ENCODE measurements around the gene SLAMF1. TPM values are rescaled to one million over a fixed set of nuclear protein-coding genes. Genes with fewer than 3 reads are reported as not detected.

SLAMF1 gene
- total RNA-seq, 4 donors from 2014 or later, result 0.09 to 0.26 TPM; not detected in 2

- TF ChIP-seq POLR2A (IDR thresholded peaks at IDR 0.05), result no peak
- TF ChIP-seq CTCF (IDR thresholded peaks at IDR 0.05), result no peak
- intact Hi-C loops (cut with DNase I; ENCODE audit: low total_unique reads), result no loop called here
- no peaks in the 10 kb centered on the region for H3K9me3 ChIP-seq
- H3K4me1 ChIP-seq, result no peaks in the 10 kb centered on the region
- no peak for DNase-seq
- no peaks in the 10 kb centered on the region for H3K36me3 ChIP-seq
- no peak overlapping the region for H3K27ac ChIP-seq
- no peak overlapping the region for H3K4me3 ChIP-seq
- H3K27me3 ChIP-seq, result no peaks in the 10 kb centered on the region
These were observed 64.9 kb downstream of the SLAMF1 start for GRCh38 chr1:160581961-160582360.

- intact Hi-C loops (cut with DNase I; ENCODE audit: low total_unique reads), result no loop called here
- TF ChIP-seq CTCF (IDR thresholded peaks at IDR 0.05), result no peak
- no peak for TF ChIP-seq POLR2A (IDR thresholded peaks at IDR 0.05)
- H3K27me3 ChIP-seq, result no peaks in the 10 kb centered on the region
- H3K4me1 ChIP-seq, result no peaks in the 10 kb centered on the region
- H3K36me3 ChIP-seq, result no peaks in the 10 kb centered on the region
- H3K27ac ChIP-seq, result no peak overlapping the region
- H3K9me3 ChIP-seq, result no peaks in the 10 kb centered on the region
- H3K4me3 ChIP-seq, result no peak overlapping the region
- DNase-seq, result no peak
These were observed 66.5 kb downstream of the SLAMF1 start for GRCh38 chr1:160580221-160580812.

GRCh38 chr1:160579216-160579701, 67.6 kb downstream of the SLAMF1 start, which contains the start of gene CD84:
Gene CD84 (minus strand): TSS chr1:160579496. CDS start chr1:160579437, 59 bp downstream.
- Histone ChIP-seq H3K36me3 (no peaks in the 10 kb centered on the region), H3K4me1 (no peaks in the 10 kb centered on the region), H3K4me3 (peak within 1 kb of the TSS in 1 of 2 donors; percentile 6), H3K27ac (no peak within 1 kb of the TSS), H3K9me3 (no peaks in the 10 kb centered on the region), H3K27me3 (no peaks in the 10 kb centered on the region)
- TF ChIP-seq CTCF (IDR thresholded peaks at IDR 0.05) (no peak), POLR2A (IDR thresholded peaks at IDR 0.05) (no peak)
- intact Hi-C loops (cut with DNase I; ENCODE audit: low total_unique reads), result no loop called here
- DNase-seq, result no peak

GRCh38 chr1:160578525-160579191, 68.2 kb downstream of the SLAMF1 start:
- H3K27me3 ChIP-seq, result no peaks in the 10 kb centered on the region
- no peaks in the 10 kb centered on the region for H3K36me3 ChIP-seq
- no peaks in the 10 kb centered on the region for H3K4me1 ChIP-seq
- TF ChIP-seq POLR2A (IDR thresholded peaks at IDR 0.05) (no peak), CTCF (IDR thresholded peaks at IDR 0.05) (no peak)
- H3K27ac ChIP-seq, result no peak overlapping the region
- no peak for DNase-seq
- H3K4me3 ChIP-seq, result peak overlapping the region in 1 of 2 donors; percentile 6
- no peaks in the 10 kb centered on the region for H3K9me3 ChIP-seq
- intact Hi-C loops (cut with DNase I; ENCODE audit: low total_unique reads), result no loop called here

GRCh38 chr1:160578175-160578524, 68.7 kb downstream of the SLAMF1 start:
- no peak for DNase-seq
- no peaks in the 10 kb centered on the region for H3K36me3 ChIP-seq
- no peaks in the 10 kb centered on the region for H3K27me3 ChIP-seq
- H3K4me1 ChIP-seq, result no peaks in the 10 kb centered on the region
- no peak overlapping the region for H3K27ac ChIP-seq
- H3K4me3 ChIP-seq, result no peak overlapping the region
- no peaks in the 10 kb centered on the region for H3K9me3 ChIP-seq
- TF ChIP-seq POLR2A (IDR thresholded peaks at IDR 0.05), result no peak
- TF ChIP-seq CTCF (IDR thresholded peaks at IDR 0.05), result no peak
- intact Hi-C loops (cut with DNase I; ENCODE audit: low total_unique reads), result no loop called here

Data from uterus (tissue), 4 donors.